NT2/D1 (cell line): ENCODE results near the gene LAMA5.

Experiments used
- SUZ12 ChIP-seq: IDR thresholded peaks from 2 replicates; pipeline ENCODE4 v1.6.1; 2011; ENCODE audit not compliant: insufficient read length, insufficient read depth; ENCODE audit errors: extremely low read depth
- YY1 ChIP-seq: IDR thresholded peaks from 2 replicates; pipeline ENCODE4 v1.6.1; 2011; ENCODE audit not compliant: insufficient read length, insufficient read depth
- ZNF274 ChIP-seq: IDR thresholded peaks from 2 replicates; pipeline ENCODE4 v1.6.1; 2011; ENCODE audit warnings: mild to moderate bottlenecking, low read depth, low read length

GRCh38 chr20:62354031-62354808, 12.9 kb downstream of the LAMA5 start:
- no peak for TF ChIP-seq YY1
- TF ChIP-seq ZNF274: no peak
- TF ChIP-seq SUZ12: no peak
